ENCODE data around the gene GCC2.
"Not testable (repeated sequence)": the region's sequence is repeated elsewhere in the genome, so short reads cannot be mapped to it uniquely, and the experiment has no call there.

DNA sequence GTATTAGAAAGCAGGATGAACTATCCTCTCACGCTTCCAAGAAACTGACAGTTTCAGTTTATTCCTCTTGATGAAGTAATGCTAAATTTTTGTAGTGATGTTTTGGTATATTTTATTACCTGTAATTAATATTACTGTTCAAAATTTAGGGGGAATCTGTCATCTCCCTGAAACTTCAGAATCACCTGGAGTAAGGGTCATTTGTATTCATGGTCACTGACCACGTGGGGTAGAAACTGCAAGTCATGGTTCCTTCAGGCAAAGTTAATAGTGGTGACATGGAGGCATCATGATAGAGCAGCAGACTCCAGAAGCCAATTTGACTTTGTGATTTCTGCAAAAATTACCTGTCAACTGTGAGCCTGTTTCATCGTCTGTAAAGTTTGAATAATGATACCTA, 47.2 kb downstream of the GCC2 start:
- not testable (repeated sequence) for TF ChIP-seq POLR2A (IDR thresholded peaks at IDR 0.05; ENCODE audit: low read depth); EP300 (IDR thresholded peaks at IDR 0.05)
